C4-2B (cell line): Measurements from ENCODE around the gene TPM1.

Source experiments
- ZFX ChIP-seq: fragments of 450-650 bp; IDR thresholded peaks from 2 replicates; pipeline ENCODE4 v1.6.1; 2017
- TF ChIP-seq, protein P1 (sequence below): fragments of 450-650 bp; conservative IDR thresholded peaks from 2 replicates; pipeline ENCODE4 v1.5.1; 2017; ENCODE audit warnings: mild to moderate bottlenecking

DNA sequence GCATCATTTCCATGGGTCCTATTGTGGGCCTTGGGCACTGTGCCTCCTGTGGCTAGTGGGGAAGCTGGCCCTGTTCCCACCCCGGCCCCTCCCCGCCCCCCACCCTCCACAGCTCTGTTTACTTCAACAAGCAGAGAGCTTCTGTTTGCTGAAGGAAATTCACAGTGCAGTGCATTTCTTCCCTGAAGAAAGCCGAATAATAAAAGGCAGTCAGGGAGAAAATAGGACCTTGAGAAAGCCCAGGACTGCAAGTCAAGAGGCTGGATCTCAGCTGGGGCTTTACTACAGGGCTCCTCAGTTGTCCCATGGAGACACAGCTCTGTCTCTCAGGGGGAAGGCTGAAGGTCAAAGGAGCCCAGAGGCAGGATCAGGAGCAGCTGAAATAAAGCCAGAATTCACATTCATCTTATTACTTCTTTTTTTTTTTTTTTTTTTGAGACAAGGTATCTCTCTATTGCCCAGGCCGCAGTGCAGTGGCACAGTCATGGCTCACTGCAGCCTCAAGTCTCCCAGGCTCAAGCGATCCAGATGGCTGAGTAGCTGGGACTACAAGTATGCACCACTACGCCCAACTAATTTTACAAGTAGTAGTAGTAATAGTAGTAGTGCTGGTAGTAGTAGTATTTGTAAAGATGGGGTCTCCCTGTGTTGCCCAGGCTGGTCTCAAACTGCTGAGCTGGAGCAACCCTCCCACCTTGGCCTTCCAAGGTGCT is 46.1 kb downstream of the TPM1 start:
- TF ChIP-seq, protein P1, sequence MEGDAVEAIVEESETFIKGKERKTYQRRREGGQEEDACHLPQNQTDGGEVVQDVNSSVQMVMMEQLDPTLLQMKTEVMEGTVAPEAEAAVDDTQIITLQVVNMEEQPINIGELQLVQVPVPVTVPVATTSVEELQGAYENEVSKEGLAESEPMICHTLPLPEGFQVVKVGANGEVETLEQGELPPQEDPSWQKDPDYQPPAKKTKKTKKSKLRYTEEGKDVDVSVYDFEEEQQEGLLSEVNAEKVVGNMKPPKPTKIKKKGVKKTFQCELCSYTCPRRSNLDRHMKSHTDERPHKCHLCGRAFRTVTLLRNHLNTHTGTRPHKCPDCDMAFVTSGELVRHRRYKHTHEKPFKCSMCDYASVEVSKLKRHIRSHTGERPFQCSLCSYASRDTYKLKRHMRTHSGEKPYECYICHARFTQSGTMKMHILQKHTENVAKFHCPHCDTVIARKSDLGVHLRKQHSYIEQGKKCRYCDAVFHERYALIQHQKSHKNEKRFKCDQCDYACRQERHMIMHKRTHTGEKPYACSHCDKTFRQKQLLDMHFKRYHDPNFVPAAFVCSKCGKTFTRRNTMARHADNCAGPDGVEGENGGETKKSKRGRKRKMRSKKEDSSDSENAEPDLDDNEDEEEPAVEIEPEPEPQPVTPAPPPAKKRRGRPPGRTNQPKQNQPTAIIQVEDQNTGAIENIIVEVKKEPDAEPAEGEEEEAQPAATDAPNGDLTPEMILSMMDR: no peak
- TF ChIP-seq ZFX: no peak
